Testis (tissue), 3 donors: ENCODE measurements around the gene CHD2. TPM values are rescaled to one million over a fixed set of nuclear protein-coding genes. Genes with fewer than 3 reads are reported as not detected.

Experiments
- DNase-seq: peaks from one replicate; pipeline ENCODE4 v3.0.0-alpha.2; 2019
- H3K27ac ChIP-seq, 2 donors: fragments of 200-600 bp; sonication (generic); one replicate each; pipeline ENCODE4 v1.5.1; 2019
- H3K27me3 ChIP-seq: fragments of 200-600 bp; sonication (generic); one replicate; pipeline ENCODE4 v1.5.1; 2019
- H3K36me3 ChIP-seq: fragments of 200-600 bp; sonication (generic); one replicate; pipeline ENCODE4 v1.5.1; 2017; ENCODE audit warnings: low read depth; ENCODE audit errors: missing control alignments
- H3K4me1 ChIP-seq: fragments of 200-600 bp; sonication (generic); one replicate; pipeline ENCODE4 v1.5.1; 2019
- H3K4me3 ChIP-seq, 2 donors: fragments of 200-600 bp; sonication (generic); one replicate each; pipeline ENCODE4 v1.5.1; 2017 to 2019
- H3K9me3 ChIP-seq: fragments of 200-600 bp; sonication (generic); one replicate; pipeline ENCODE4 v1.5.1; 2017
- CTCF ChIP-seq, 3 experiments: fragments of 450-650 bp in 2 of 3; fragments of 200-600 bp in 1 of 3; sonication (generic) in 1 of 3; IDR thresholded peaks; one replicate each; pipeline ENCODE4 v1.5.1; 2016 to 2019; ENCODE audit warnings: antibody characterized with exemption in 3 of 3, mild to moderate bottlenecking in 2 of 3, moderate library complexity in 1 of 3
- POLR2A ChIP-seq: fragments of 450-650 bp; IDR thresholded peaks from one replicate; pipeline ENCODE4 v1.6.1; 2017; ENCODE audit warnings: antibody characterized with exemption, mild to moderate bottlenecking, moderate library complexity
- WGBS, 2 donors: methylation state at CpG; one replicate each; pipeline ENCODE4 v1.1.5; 2018; 5-methylcytosine and 5-hydroxymethylcytosine counted together
- intact Hi-C: fragments of 100-400 bp; cut with DNase I; formaldehyde crosslinking; loops from one replicate; pipeline ENCODE4 v1.15.1; 2023; ENCODE audit warnings: low total_unique reads
- polyA plus RNA-seq: library from polyadenylated mRNA; stranded (reverse); fragments of 350-450 nt; fragmentation: Illumina TruSeq; extraction: RNeasy Lipid Tissue Mini Kit (QIAGEN cat#74804); gene quantifications from one replicate; pipeline ENCODE4 v1.2.3, GENCODE V29; 2014; ENCODE audit warnings: low read depth, low replicate concordance; ENCODE audit not compliant: insufficient read depth
- total RNA-seq, 2 donors: library from RNA; depleted of rRNA; stranded (reverse); fragments of >200 nt; gene quantifications; one replicate each; pipeline ENCODE4 v1.2.3, GENCODE V29; 2016

CHD2 gene
- total and polyA plus RNA-seq, 3 donors from 2014 or later = 64.5 to 129 (median 113) TPM

- Histone ChIP-seq H3K4me3 (no peak overlapping the region), H3K4me1 (peaks cover 53% of the 10 kb centered on the region), H3K9me3 (no peaks in the 10 kb centered on the region), H3K36me3 (no peaks in the 10 kb centered on the region), H3K27me3 (no peaks in the 10 kb centered on the region), H3K27ac (peak overlapping the region; percentile 91 to 98)
- no peak for DNase-seq
- intact Hi-C loops = no loop called here
- 36 to 42% methylated on average over 1 of the region's 1 CpG for WGBS, 2 donors
- TF ChIP-seq CTCF (IDR thresholded peaks at IDR 0.05) (no peak), POLR2A (no peak)
Measured at GRCh38 chr15:92906563-92907081, 6.5 kb downstream of the CHD2 start.

GRCh38 chr15:92907229-92907628, 7.1 kb downstream of the CHD2 start:
- Histone ChIP-seq H3K4me3 (no peak overlapping the region), H3K36me3 (no peaks in the 10 kb centered on the region), H3K27me3 (no peaks in the 10 kb centered on the region), H3K27ac (peak overlapping the region; percentile 91 to 98), H3K9me3 (no peaks in the 10 kb centered on the region), H3K4me1 (peaks cover 53% of the 10 kb centered on the region)
- DNase-seq = no peak
- 25 to 38% methylated on average over 1 of the region's 1 CpG for WGBS, 2 donors
- intact Hi-C loops = no loop called here
- TF ChIP-seq CTCF (IDR thresholded peaks at IDR 0.05) = no peak
- TF ChIP-seq POLR2A = no peak

GRCh38 chr15:92907896-92908712, 8.0 kb downstream of the CHD2 start:
- no peaks in the 10 kb centered on the region for H3K36me3 ChIP-seq
- no peak overlapping the region for H3K4me3 ChIP-seq
- H3K4me1 ChIP-seq = peaks cover 46% of the 10 kb centered on the region
- peak overlapping the region; percentile 91 to 98 for H3K27ac ChIP-seq
- no peaks in the 10 kb centered on the region for H3K27me3 ChIP-seq
- peak; percentile 70 for DNase-seq
- no peaks in the 10 kb centered on the region for H3K9me3 ChIP-seq
- TF ChIP-seq CTCF (IDR thresholded peaks at IDR 0.05) (no peak), POLR2A (no peak)
- WGBS, 2 donors = 21 to 22% methylated on average over 5 of the region's 5 CpGs
- intact Hi-C loops = no loop called here

- H3K27me3 ChIP-seq = no peaks in the 10 kb centered on the region
- 69 to 72% methylated on average over 6 of the region's 6 CpGs for WGBS, 2 donors
- no peaks in the 10 kb centered on the region for H3K36me3 ChIP-seq
- DNase-seq = no peak
- no peak overlapping the region for H3K4me3 ChIP-seq
- peaks cover 43% of the 10 kb centered on the region for H3K4me1 ChIP-seq
- TF ChIP-seq POLR2A (no peak), CTCF (IDR thresholded peaks at IDR 0.05) (no peak)
- no peaks in the 10 kb centered on the region for H3K9me3 ChIP-seq
- intact Hi-C loops = no loop called here
- peak overlapping the region; percentile 91 to 98 for H3K27ac ChIP-seq
Measured at GRCh38 chr15:92908713-92909057, 8.6 kb downstream of the CHD2 start.
